ENCODE results near the gene TRAPPC6A. TPM values are rescaled to one million over a fixed set of nuclear protein-coding genes. Genes with fewer than 3 reads are reported as not detected.

TRAPPC6A gene
- total RNA-seq, 1 experiment from 2014 or later: 59.9 TPM

- H2AK5ac ChIP-seq (ENCODE audit: insufficient read length, low read length): no peak overlapping the region
- no peak overlapping the region for H3K27ac ChIP-seq (ENCODE audit: insufficient read length, low read depth, low read length)
- no peak overlapping the region for H4K8ac ChIP-seq (replicated peaks; ENCODE audit: insufficient read length, low read depth, low read length)
- no peak overlapping the region for H3K56ac ChIP-seq (ENCODE audit: insufficient read length, low read depth, low read length)
- Mint-ChIP-seq H3K9me3 (no peaks in the 10 kb centered on the region), H3K27ac (peak overlapping the region in 2 of 3 experiments; percentile 28 to 49; a peak in 3 of 7 replicates), H3K4me3 (no peak overlapping the region), H3K36me3 (ENCODE audit: insufficient read depth in 1 of 3, low read depth in 3 of 3) (peaks cover 10 to 29% (median 27%) of the 10 kb centered on the region in 3 experiments; a peak in 6 of 7 replicates), H3K4me1 (peaks cover 17 to 19% of the 10 kb centered on the region in 2 experiments), H3K27me3 (ENCODE audit: low read depth) (no peaks in the 10 kb centered on the region)
- TF ChIP-seq CTCF (conservative IDR thresholded peaks at IDR 0.05): no peak
- no peak overlapping the region for H3K14ac ChIP-seq (ENCODE audit: insufficient read depth, low read length)
- no peak overlapping the region for H4K91ac ChIP-seq (ENCODE audit: insufficient read length, low read depth, low read length)
- H3K4me1 ChIP-seq (ENCODE audit: insufficient read depth, low read length): no peaks in the 10 kb centered on the region
- H2BK120ac ChIP-seq (ENCODE audit: low read depth, low read length, poor library complexity, severe bottlenecking): no peak overlapping the region
- H3K23ac ChIP-seq (ENCODE audit: insufficient read length, low read depth, low read length): no peak overlapping the region
- no peak overlapping the region for H3T11ph ChIP-seq (ENCODE audit: low read length)
- no peak overlapping the region for H2AFZ ChIP-seq (ENCODE audit: low read length)
- H4K20me1 ChIP-seq (ENCODE audit: control insufficient read depth, insufficient read depth, insufficient read length): no peaks in the 10 kb centered on the region
- no peaks in the 10 kb centered on the region for H3K9me3 ChIP-seq (ENCODE audit: control insufficient read depth, low read depth, low read length)
- no peaks in the 10 kb centered on the region for H3K27me3 ChIP-seq (ENCODE audit: insufficient read depth, low read length)
- no peaks in the 10 kb centered on the region for H3K23me2 ChIP-seq (ENCODE audit: insufficient read length, low read depth, low read length, poor library complexity, severe bottlenecking)
- H2BK15ac ChIP-seq (ENCODE audit: low read depth, low read length): no peak overlapping the region
- no peak overlapping the region for H3K4me2 ChIP-seq (ENCODE audit: insufficient read depth, insufficient read length, low read length)
- no peak overlapping the region for H2BK20ac ChIP-seq (ENCODE audit: low read depth, low read length, poor library complexity, severe bottlenecking)
- WGBS (ENCODE audit: extremely low coverage, insufficient read length, low lambda C conversion rate): no CpG with 5 or more reads among the region's 28 CpGs
- no peak for DNase-seq
- H3K18ac ChIP-seq (ENCODE audit: insufficient read length, low read depth, low read length): no peak overlapping the region
- no peak overlapping the region for H2BK5ac ChIP-seq (ENCODE audit: insufficient read length, low read length)
- H3K4ac ChIP-seq (ENCODE audit: low read depth, low read length): no peak overlapping the region
- no peak overlapping the region for H2BK12ac ChIP-seq (ENCODE audit: insufficient read length, low read depth, low read length)
- no peaks in the 10 kb centered on the region for H3K79me2 ChIP-seq (ENCODE audit: insufficient read depth, low read length)
- no peak overlapping the region for H3K9ac ChIP-seq (ENCODE audit: extremely low read depth, insufficient read length, low read length)
- no peaks in the 10 kb centered on the region for H3K79me1 ChIP-seq (ENCODE audit: insufficient read depth, low read depth, low read length, poor library complexity, severe bottlenecking)
- no peak overlapping the region for H4K5ac ChIP-seq (ENCODE audit: insufficient read length, low read depth, low read length)
Measured at GRCh38 chr19:45141203-45141900, 36.7 kb downstream of the TRAPPC6A start.

Measured in H9 (cell line).